Cerebellar cortex (tissue), 1 donor: ENCODE measurements around the gene CMTM1.

Source experiments
- DNase-seq: peaks from one replicate; pipeline ENCODE4 v3.0.0-alpha.2; 2015; ENCODE audit warnings: low spot score

The CMTM1 gene

DNA sequence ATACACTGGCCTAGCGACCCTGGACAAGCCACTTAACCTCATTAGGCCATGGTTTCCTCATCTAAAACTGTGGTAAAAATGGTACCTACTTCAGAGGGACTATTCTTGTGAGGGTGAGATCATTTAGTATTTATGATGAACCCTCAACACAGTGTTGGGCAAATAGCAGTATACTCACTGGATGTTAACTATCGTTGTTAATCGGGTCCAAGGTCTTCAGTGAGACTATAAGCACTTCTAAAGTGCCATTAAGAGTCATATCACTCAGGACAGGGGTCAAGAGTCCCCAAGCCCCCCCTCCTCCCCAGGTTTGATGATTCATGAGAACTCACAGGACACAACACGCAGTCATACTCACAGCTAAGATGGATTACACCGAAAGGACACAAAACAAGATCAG lies 27.3 kb upstream of the CMTM1 start:
- no peak for DNase-seq

DNA sequence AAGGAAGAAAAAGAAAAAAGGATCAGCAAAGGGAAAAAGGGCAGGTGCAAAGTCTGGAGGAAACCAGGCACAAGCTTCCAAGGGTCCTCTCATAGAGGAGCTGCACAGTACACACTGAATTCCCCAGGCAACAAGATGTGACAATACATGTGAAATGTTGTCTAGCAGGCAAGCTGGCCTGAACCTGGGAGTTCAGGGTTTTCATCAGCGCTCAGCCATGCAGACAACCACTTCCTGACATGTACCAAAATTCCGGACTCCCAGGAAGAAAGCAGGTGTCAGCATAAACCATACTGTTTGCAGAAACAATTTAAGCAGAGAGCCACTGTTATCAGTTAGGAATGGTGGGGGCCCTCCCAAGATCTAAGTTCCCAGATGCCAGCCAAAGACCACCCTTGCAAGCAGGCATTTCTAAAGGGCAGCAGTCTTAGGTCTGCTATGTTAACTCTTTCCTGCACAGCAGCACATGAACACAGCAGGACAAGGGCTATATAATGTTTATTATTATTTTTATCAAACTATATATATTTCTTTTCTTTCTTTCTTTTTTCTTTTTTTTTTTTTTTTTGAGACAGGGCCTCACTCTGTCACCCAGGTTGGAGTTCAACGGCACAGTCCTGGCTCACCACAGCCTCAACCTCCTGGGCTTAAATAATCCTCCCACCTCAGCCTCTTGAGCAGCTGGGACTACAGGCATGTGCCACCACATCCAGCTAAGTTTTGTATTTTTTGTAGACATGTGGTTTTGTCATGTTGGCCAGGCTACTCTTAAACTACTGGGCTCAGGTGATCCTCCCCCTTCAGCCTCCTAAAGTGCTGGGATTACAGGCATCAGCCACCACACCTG lies 26.4 kb upstream of the CMTM1 start:
- DNase-seq = peak; percentile 76

- no peak for DNase-seq
Measured at GRCh38 chr16:66541388-66542355, 24.6 kb upstream of the CMTM1 start.

DNA sequence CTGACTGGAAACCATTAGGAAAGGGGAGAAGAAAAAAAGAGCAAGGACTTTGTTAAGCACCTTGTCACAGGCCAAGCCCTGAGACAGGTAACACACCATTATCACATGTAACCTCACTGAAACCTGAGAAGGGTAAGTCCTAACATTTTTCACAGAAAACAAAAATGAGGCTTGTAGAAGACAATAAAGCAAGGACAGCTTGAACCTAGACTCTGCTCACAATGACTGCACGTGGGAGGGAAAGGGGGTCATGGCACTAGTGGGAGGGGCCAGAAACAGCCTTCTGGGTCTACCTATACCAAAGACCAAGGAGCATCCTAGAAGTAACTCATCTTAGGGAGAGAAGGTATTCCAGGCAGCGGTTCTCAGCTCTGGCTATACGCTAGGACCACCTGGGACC lies 23.8 kb upstream of the CMTM1 start:
- DNase-seq = no peak

- no peak for DNase-seq
Measured at GRCh38 chr16:66543541-66543940, 22.7 kb upstream of the CMTM1 start.

DNA sequence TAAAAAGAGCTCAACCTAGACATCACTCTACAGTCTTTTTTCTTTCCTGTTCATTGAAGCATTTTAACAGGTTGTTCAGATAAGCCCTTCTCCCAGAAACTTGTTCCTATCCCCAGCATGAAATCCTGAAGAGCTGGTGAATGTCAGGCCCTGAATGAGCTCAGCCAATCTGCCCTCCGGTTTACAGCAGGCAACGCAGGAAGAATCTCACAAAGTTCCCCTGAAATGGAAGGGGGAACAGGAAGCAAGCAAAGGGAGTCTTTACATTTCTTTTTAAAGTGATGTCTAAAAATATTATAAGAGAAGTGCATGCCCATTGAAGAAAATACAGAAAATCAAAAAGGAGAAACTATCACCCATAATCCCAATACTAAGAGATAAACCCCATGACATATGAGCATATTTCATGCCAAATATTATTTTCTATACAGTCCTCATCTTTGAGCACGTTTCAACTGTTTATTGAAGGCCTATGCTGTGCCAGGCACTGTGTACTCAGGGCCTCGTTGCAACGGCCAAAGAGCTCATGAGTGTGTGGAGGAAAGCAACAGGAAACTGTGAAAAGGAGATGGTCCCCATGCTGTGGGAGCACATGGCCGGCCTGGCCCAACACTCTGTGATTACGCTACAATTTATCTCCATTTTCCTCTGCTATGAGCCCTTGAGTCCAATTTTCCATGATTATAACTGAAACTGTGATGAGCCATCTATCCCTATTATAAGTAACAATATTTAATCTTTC lies 22.1 kb upstream of the CMTM1 start:
- DNase-seq = no peak

GRCh38 chr16:66547101-66547989 lies 18.9 kb upstream of the CMTM1 start:
- no peak for DNase-seq

DNA sequence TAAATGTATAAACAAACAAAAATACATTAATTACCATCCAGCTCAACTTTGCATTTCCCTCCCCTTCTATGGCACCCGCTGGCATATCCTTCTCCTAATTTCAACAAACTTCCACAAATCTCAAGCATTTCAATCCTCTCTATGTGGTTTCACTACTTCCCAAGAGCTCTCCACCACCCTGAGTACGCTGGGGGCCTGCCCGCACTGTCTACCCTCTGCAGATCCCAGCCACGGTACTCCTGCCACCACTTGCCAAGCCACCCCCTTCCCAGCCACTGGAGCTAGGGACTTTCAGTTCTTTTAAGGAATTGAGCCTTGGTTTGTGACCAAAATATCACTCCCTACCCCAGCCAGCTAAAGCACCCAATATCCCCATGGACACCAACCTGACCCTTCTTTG lies 18.2 kb upstream of the CMTM1 start:
- no peak for DNase-seq

DNA sequence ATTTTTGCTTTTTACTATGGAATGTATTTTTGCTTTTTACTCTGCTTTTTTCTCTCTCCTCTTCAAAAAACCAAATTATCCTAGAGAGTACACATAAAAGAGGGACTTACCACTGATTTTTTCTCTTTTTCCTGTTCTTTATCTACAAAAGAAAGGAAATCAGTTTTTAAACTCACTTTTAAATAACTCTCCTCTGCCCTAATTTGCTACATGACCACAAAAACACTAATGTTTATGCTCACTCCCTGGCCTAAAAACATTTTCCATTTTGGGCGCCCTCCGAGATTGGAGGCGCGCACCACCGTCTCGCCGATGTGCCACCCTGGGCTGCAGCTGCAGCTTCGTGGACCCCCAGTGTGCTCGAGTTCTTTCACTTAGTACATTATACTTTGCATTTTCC lies 17.4 kb upstream of the CMTM1 start:
- DNase-seq = no peak

- no peak for DNase-seq
Measured at GRCh38 chr16:66549284-66550131, 16.7 kb upstream of the CMTM1 start, which contains the start of gene TK2. Gene TK2 (minus strand): TSS chr16:66550122. CDS start chr16:66550061, 61 bp downstream.

- peak; percentile 52 for DNase-seq
Measured at GRCh38 chr16:66551348-66551759, 14.9 kb upstream of the CMTM1 start.

DNA sequence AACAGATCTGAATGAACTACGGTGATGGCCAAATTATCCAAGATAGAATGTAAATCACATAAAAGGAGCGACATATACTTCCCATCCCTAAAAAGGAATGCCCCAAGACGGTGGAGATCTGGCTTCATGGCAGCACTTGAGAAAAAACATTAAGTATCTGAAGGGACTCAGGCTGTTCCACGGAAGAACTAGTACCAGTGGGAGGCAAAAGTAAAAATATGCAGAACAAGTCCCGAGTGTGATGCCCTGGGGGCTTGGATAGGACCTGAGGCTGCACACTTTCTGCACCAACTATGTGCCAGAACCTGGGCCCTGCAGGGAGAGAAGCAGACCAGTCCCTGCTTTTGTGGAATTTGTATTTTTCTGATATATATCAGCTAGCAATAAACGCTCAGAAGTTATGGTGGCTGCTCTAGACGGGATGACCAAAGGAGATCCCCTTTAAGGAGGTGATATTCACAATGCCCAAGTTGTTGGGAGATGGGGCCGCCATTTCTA lies 14.4 kb upstream of the CMTM1 start:
- DNase-seq = no peak

GRCh38 chr16:66552286-66553177 lies 13.7 kb upstream of the CMTM1 start, which contains the start of gene CKLF:
Gene CKLF (plus strand): TSS chr16:66552576. CDS start chr16:66552716, 140 bp downstream.
- peak; percentile 87 for DNase-seq

- no peak for DNase-seq
Measured at GRCh38 chr16:66553223-66553622, 13.0 kb upstream of the CMTM1 start.

DNA sequence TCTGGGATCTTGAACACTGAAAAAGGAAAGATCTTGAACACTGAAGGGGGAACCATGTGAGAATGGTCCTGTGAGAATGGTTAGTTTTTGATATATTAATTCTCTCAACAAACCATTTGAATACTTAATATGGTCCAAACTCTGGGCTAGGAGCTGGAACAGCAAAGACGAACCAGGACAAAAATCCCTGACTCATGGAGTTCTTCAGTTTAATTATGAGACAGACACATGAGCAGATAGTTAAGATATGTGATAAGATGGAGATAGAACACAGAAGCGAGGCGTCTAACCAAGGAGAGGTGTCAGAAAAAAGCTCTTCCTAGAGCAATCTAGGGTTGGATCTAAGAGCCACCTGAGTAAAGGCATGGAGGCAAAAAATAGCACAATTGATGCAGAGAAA lies 12.2 kb upstream of the CMTM1 start:
- DNase-seq = no peak

DNA sequence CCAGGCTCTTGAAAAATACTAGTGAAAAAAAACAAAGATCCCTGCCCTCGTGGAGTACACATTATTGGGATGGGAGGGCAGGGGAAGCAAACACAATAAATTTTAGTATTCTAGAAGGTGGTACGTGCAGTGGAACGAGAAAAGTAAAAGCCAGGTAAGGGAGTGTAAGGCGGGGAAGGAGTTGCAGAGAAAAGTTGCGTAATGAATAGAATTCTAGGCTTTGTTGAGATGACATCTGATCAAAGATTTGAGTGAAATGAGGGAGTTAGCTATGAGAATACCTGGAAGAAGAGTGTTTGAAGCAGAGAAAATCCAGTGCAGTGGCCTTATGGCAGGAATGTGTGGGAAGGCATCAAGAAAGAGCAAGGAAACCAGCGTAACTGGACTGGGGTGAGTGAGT lies 11.7 kb upstream of the CMTM1 start:
- no peak for DNase-seq

DNA sequence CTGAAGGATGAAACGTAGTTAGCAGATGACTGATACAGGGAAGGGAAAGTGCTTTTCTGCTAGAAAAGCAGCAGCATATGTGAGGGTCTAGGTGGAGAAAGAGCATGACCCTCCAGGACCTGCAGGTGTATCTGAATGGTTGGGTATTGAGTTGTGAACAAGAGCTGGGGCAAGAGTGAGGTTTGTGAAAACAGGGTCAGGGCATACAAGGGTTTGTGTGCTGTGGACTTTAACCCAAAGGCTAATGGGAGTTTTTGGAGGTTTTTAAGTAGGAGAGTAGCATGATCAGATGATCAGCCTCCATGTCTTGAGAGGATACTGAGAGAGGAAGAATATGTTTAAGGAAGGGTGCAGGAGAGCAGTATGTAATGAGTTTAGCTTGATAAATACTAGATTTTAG lies 6.1 kb upstream of the CMTM1 start:
- no peak for DNase-seq

DNA sequence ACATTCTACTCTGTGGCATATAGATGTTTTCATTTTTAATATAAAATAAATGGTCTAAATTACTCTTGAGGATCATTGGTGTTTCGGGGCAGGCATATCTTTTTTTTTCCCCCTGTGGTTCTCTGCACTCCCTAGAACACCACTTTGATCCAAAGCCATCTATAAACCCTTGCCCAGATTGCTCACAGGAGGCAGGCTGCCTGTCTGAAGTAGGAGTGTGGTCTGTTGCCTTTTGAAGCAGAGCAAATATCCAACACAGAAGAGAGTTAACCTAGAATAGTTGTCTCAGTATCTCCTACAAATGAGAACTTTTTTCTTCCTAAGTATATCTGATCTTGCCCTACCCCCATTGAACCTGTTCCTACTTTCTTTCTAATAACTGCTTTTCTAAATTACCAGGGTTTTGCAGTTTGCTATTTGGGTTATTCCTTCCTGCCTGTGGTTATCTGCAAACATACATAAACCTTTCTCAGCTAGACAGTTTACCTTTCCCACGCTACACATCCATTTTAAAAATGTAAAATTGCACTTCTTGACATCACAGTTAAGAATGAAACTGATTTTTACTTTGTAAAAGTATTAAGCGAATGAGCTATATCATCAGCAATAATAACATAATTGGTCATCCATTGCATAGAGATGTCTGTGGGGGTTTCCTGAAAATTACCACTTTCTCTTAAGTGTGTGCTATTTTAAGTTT lies 4.7 kb upstream of the CMTM1 start:
- no peak for DNase-seq
